H1 (cell line): Measurements from ENCODE around the gene NEDD4L. TPM values are rescaled to one million over a fixed set of nuclear protein-coding genes. Genes with fewer than 3 reads are reported as not detected.

Source experiments
- CTCF ChIA-PET: fragments of 300-600 bp; sonication (Branson Sonifier 250); formaldehyde crosslinking; loops from one replicate; lab custom pipeline; 2021; ENCODE audit not compliant: partially characterized antibody; lab: Charles Lee
- POLR2A ChIA-PET: fragments of 300-600 bp; sonication (Branson Sonifier 250); formaldehyde crosslinking; loops from one replicate; lab custom pipeline; 2021; ENCODE audit warnings: inconsistent platforms; ENCODE audit not compliant: partially characterized antibody; lab: Charles Lee
- DNase-seq, 2 experiments: peaks; one replicate each; pipeline versions ENCODE4 v3.0.0 to v3.0.0-alpha.2; 2010 to 2022; ENCODE audit warnings: low spot score in 2 of 2, low read depth in 1 of 2, mixed read lengths in 1 of 2
- FAIRE-seq: peaks from 2 replicates; lab custom pipeline; 2011; peaks lifted over from hg19 to GRCh38; lab: Jason Lieb, UNC
- H2AFZ ChIP-seq: 2 replicates; pipeline ENCODE4 v1.8.1; 2012; ENCODE audit warnings: low read length, inconsistent platforms
- H2AK5ac ChIP-seq: 2 replicates; pipeline ENCODE4 v1.6.1; 2013; ENCODE audit warnings: low read depth, low read length
- H2BK120ac ChIP-seq: replicated peaks from 2 replicates; pipeline ENCODE3; 2013; ENCODE audit warnings: low read depth, low read length, inconsistent platforms
- H2BK12ac ChIP-seq: 2 replicates; pipeline ENCODE4 v1.6.1; 2013; ENCODE audit warnings: low read depth, low read length
- H2BK15ac ChIP-seq: 2 replicates; pipeline ENCODE4 v1.6.1; 2013; ENCODE audit warnings: low read length
- H2BK20ac ChIP-seq: 2 replicates; pipeline ENCODE4 v1.6.1; 2013; ENCODE audit warnings: low read length
- H2BK5ac ChIP-seq: 2 replicates; pipeline ENCODE4 v1.6.1; 2013; ENCODE audit warnings: low read depth, low read length
- H3K14ac ChIP-seq: 2 replicates; pipeline ENCODE4 v1.6.1; 2013; ENCODE audit warnings: inconsistent platforms; ENCODE audit not compliant: insufficient read length
- H3K18ac ChIP-seq: 2 replicates; pipeline ENCODE4 v1.6.1; 2013; ENCODE audit warnings: low read length; ENCODE audit errors: extremely low read depth
- H3K23ac ChIP-seq: 2 replicates; pipeline ENCODE4 v1.6.1; 2013; ENCODE audit warnings: inconsistent platforms; ENCODE audit not compliant: insufficient read length
- H3K23me2 ChIP-seq: 2 replicates; pipeline ENCODE4 v1.6.1; 2013; ENCODE audit warnings: low read depth, low read length
- H3K27ac ChIP-seq: 2 replicates; pipeline ENCODE4 v1.6.1; 2011; ENCODE audit warnings: low read depth, low read length, inconsistent platforms
- H3K27me3 ChIP-seq, 4 experiments: replicated peaks in 1 of 4; 1 replicate in 1 of 4; 2 replicates in 3 of 4; pipeline versions ENCODE4 v1.6.1 to v1.8.1; 2011 to 2013; ENCODE audit warnings: low read length in 3 of 4, mild to moderate bottlenecking in 3 of 4, inconsistent platforms in 2 of 4, mixed read lengths in 2 of 4, moderate library complexity in 1 of 4; ENCODE audit not compliant: control insufficient read depth in 3 of 4, insufficient read depth in 3 of 4; ENCODE audit errors: extremely low read depth in 1 of 4
- H3K36me3 ChIP-seq, 4 experiments: 2 replicates each; pipeline versions ENCODE4 v1.6.1 to v1.8.1; 2011 to 2013; ENCODE audit warnings: mild to moderate bottlenecking in 4 of 4, low read length in 3 of 4, moderate library complexity in 2 of 4, control low read depth in 1 of 4, inconsistent platforms in 1 of 4; ENCODE audit not compliant: insufficient read depth in 4 of 4, control insufficient read depth in 2 of 4
- H3K4ac ChIP-seq: replicated peaks from 2 replicates; pipeline ENCODE3; 2013; ENCODE audit warnings: low read length, low read depth, mixed read lengths, inconsistent platforms; ENCODE audit not compliant: insufficient read length
- H3K4me1 ChIP-seq, 4 experiments: replicated peaks in 1 of 4; 1 replicate in 1 of 4; 2 replicates in 3 of 4; pipeline versions ENCODE4 v1.6.1 to v1.8.1; 2011 to 2013; ENCODE audit warnings: low read length in 3 of 4, inconsistent platforms in 2 of 4, mixed read lengths in 1 of 4; ENCODE audit not compliant: insufficient read depth in 4 of 4, control insufficient read depth in 3 of 4
- H3K4me2 ChIP-seq, 2 experiments: 2 replicates each; pipeline versions ENCODE4 v1.6.1 to v1.8.1; 2011 to 2013; ENCODE audit warnings: low read depth in 2 of 2, low read length in 2 of 2, control low read depth in 1 of 2, inconsistent platforms in 1 of 2, mild to moderate bottlenecking in 1 of 2; ENCODE audit not compliant: insufficient read depth in 1 of 2
- H3K4me3 ChIP-seq, 4 experiments: fragments of 200-600, 300-600 bp in 1 of 4; sonication (generic), shearing (Covaris generic), sonication (Bioruptor Twin) in 1 of 4; 2 replicates each; pipeline versions ENCODE4 v1.5.1 to v1.8.1; 2011 to 2016; ENCODE audit warnings: low read length in 4 of 4, low read depth in 3 of 4, control low read depth in 2 of 4, inconsistent platforms in 2 of 4, mild to moderate bottlenecking in 2 of 4, mixed read lengths in 1 of 4, moderate library complexity in 1 of 4; ENCODE audit not compliant: insufficient read depth in 2 of 4; ENCODE audit errors: extremely low read depth in 1 of 4
- H3K56ac ChIP-seq: replicated peaks from 2 replicates; pipeline ENCODE3; 2013; ENCODE audit warnings: low read depth, mild to moderate bottlenecking, mixed read lengths, low read length, inconsistent platforms; ENCODE audit not compliant: insufficient read length
- H3K79me1 ChIP-seq: 2 replicates; pipeline ENCODE4 v1.6.1; 2013; ENCODE audit warnings: low read depth, low read length, control low read depth
- H3K79me2 ChIP-seq, 2 experiments: 2 replicates each; pipeline versions ENCODE4 v1.6.1 to v1.8.1; 2012 to 2013; ENCODE audit warnings: low read length in 2 of 2, mild to moderate bottlenecking in 2 of 2, inconsistent platforms in 1 of 2; ENCODE audit not compliant: insufficient read depth in 2 of 2, control insufficient read depth in 1 of 2
- H3K9ac ChIP-seq, 4 experiments: replicated peaks in 1 of 4; 1 replicate in 1 of 4; 2 replicates in 3 of 4; pipeline versions ENCODE4 v1.6.1 to v1.8.1; 2011 to 2013; ENCODE audit warnings: low read depth in 3 of 4, low read length in 3 of 4, control low read depth in 2 of 4, mild to moderate bottlenecking in 2 of 4, moderate library complexity in 2 of 4, inconsistent platforms in 1 of 4; ENCODE audit errors: extremely low read depth in 1 of 4
- H3K9me3 ChIP-seq, 2 experiments: 2 replicates each; pipeline versions ENCODE4 v1.6.1 to v1.8.1; 2012 to 2013; ENCODE audit warnings: mild to moderate bottlenecking in 2 of 2, moderate library complexity in 2 of 2, control low read depth in 1 of 2, inconsistent platforms in 1 of 2, low read depth in 1 of 2, low read length in 1 of 2, mixed read lengths in 1 of 2; ENCODE audit not compliant: insufficient read depth in 2 of 2
- H4K20me1 ChIP-seq, 2 experiments: replicated peaks in 1 of 2; 2 replicates each; pipeline versions ENCODE3 to v1.8.1; 2011 to 2013; ENCODE audit warnings: inconsistent platforms in 2 of 2, low read length in 2 of 2, mild to moderate bottlenecking in 1 of 2; ENCODE audit not compliant: insufficient read depth in 2 of 2, control insufficient read depth in 1 of 2
- H4K5ac ChIP-seq: 2 replicates; pipeline ENCODE4 v1.6.1; 2013; ENCODE audit warnings: low read length, low read depth, mixed read lengths, inconsistent platforms; ENCODE audit not compliant: insufficient read length
- H4K8ac ChIP-seq: 2 replicates; pipeline ENCODE4 v1.8.0; 2013; ENCODE audit warnings: mild to moderate bottlenecking, moderate library complexity, low read length, inconsistent platforms; ENCODE audit not compliant: insufficient read depth; ENCODE audit errors: extremely low read depth
- H4K91ac ChIP-seq: replicated peaks from 2 replicates; pipeline ENCODE3; 2013; ENCODE audit warnings: low read length, mixed read lengths, inconsistent platforms; ENCODE audit not compliant: insufficient read length
- CEBPB ChIP-seq: IDR thresholded peaks from 2 replicates; pipeline ENCODE4 v1.6.1; 2012; ENCODE audit warnings: low read depth, low read length
- JUN ChIP-seq: IDR thresholded peaks from 2 replicates; pipeline ENCODE4 v1.6.1; 2011; ENCODE audit warnings: low read depth, mild to moderate bottlenecking, improper control_type of control experiment, low read length
- KDM4A ChIP-seq: IDR thresholded peaks from one replicate; pipeline ENCODE4 v1.7.1; 2012; ENCODE audit warnings: low read depth, mild to moderate bottlenecking, moderate library complexity, low read length, inconsistent platforms; ENCODE audit not compliant: severe bottlenecking
- RXRA ChIP-seq: IDR thresholded peaks from 2 replicates; pipeline ENCODE4 v1.6.1; 2011; ENCODE audit warnings: low read depth, mild to moderate bottlenecking, low read length, moderate library complexity; ENCODE audit not compliant: insufficient read depth
- SIN3A ChIP-seq, 2 experiments: IDR thresholded peaks in 1 of 2; conservative IDR thresholded peaks in 1 of 2; 2 replicates each; pipeline ENCODE4 v1.6.1; 2011 to 2012; ENCODE audit warnings: low read length in 2 of 2, improper control_type of control experiment in 1 of 2, low read depth in 1 of 2, mild to moderate bottlenecking in 1 of 2
- SIRT6 ChIP-seq: IDR thresholded peaks from one replicate; pipeline ENCODE4 v1.7.1; 2012; ENCODE audit warnings: low read length, inconsistent platforms
- SP2 ChIP-seq: IDR thresholded peaks from 2 replicates; pipeline ENCODE4 v1.6.1; 2012; ENCODE audit warnings: mild to moderate bottlenecking, low read length, inconsistent platforms
- TBP ChIP-seq: IDR thresholded peaks from 2 replicates; pipeline ENCODE4 v1.6.1; 2011; ENCODE audit warnings: low read depth, low read length, improper control_type of control experiment
- WGBS, 2 experiments: shearing (Covaris generic) in 1 of 2; methylation state at CpG; one replicate each; pipeline versions ENCODE4 v1.1.6 to v1.1.7; 2013 to 2015; ENCODE audit warnings: low lambda C conversion rate in 2 of 2, mixed read lengths in 2 of 2, inconsistent platforms in 1 of 2, low coverage in 1 of 2, missing lambda C conversion rate in 1 of 2; ENCODE audit not compliant: insufficient replicate concordance in 2 of 2, insufficient coverage in 1 of 2, insufficient read length in 1 of 2; ENCODE audit errors: extremely low coverage in 1 of 2, missing lambda C conversion rate in 1 of 2; 5-methylcytosine and 5-hydroxymethylcytosine counted together
- polyA plus RNA-seq, 7 experiments: library from polyadenylated mRNA; depleted of rRNA in 3 of 7; stranded (reverse) in 5 of 7; unstranded in 2 of 7; fragments of >200 nt in 5 of 7; fragments of 200-250 nt in 2 of 7; gene quantifications; 1 replicate in 5 of 7; 2 replicates in 1 of 7; 4 replicates in 1 of 7; pipeline versions ENCODE4 v1.2.1 to v1.2.3, GENCODE V29; 2011 to 2013; ENCODE audit warnings: missing spikeins in 2 of 7, mixed read lengths in 2 of 7
- total RNA-seq: library from RNA; stranded (reverse); fragmentation: NEBNext Ultra II Directional; extraction: Animal tissue kit (Norgen Biotek cat#: 25700); gene quantifications from 2 replicates; pipeline ENCODE4 v1.2.1, GENCODE V29; 2021
- TF ChIP-seq, protein P1 (sequence below), 3 experiments: IDR thresholded peaks; 1 replicate in 2 of 3; 2 replicates in 1 of 3; pipeline versions ENCODE4 v1.5.1 to v1.6.1; 2011; ENCODE audit warnings: low read length in 3 of 3, mild to moderate bottlenecking in 3 of 3, inconsistent platforms in 2 of 3, low read depth in 1 of 3, moderate library complexity in 1 of 3; ENCODE audit not compliant: insufficient read depth in 1 of 3; ENCODE audit errors: control extremely low read depth in 1 of 3
- TF ChIP-seq, protein P2 (sequence below): IDR thresholded peaks from 2 replicates; pipeline ENCODE4 v1.6.1; 2012; ENCODE audit warnings: low read length, inconsistent platforms

The NEDD4L gene
- total and polyA plus RNA-seq, 2 of the 8 experiments (the other 6 are each of a cell fraction or from before 2014, with no cell fraction given): 37.3 to 69.8 TPM

DNA sequence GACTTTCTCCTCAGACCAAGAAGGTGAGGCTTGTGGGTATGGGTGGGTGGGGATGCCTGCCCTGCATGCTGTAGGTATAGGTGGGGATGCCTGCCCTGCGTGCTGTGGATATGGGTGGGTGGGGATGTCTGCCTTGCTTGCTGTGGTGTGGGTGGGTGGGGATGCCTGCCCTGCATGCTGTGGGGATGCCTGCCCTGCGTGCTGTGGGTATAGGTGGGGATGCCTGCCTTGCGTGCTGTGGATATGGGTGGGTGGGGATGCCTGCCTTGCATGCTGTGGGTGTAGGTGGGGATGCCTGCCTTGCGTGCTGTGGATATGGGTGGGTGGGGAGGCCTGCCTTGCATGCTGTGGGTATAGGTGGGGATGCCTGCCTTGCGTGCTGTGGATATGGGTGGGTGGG is 278.4 kb downstream of the NEDD4L start:
- H4K8ac ChIP-seq: no peak overlapping the region
- no peak overlapping the region for H4K5ac ChIP-seq
- H4K20me1 ChIP-seq: peaks cover 1 to 2% of the 10 kb centered on the region in 2 experiments
- ChIA-PET POLR2A (no interaction called here), CTCF (interaction anchor here (0.8 to 1.7 kb wide), 12 partner anchors 9 to 333 kb away, joined by 3 to 12 read pairs (median 4); no protein-coding TSS in a partner anchor)
- H3K27ac ChIP-seq: no peak overlapping the region
- H2BK120ac ChIP-seq: no peak overlapping the region
- no peaks in the 10 kb centered on the region for H3K23me2 ChIP-seq
- H3K79me1 ChIP-seq: no peaks in the 10 kb centered on the region; the same call in 1 of the 2 replicates
- H2AFZ ChIP-seq: no peak overlapping the region
- WGBS, 2 experiments: 87% methylated on average over 5 of the region's 5 CpGs; no CpG with 5 or more reads in 1 of the 2 experiments
- no peak overlapping the region for H3K9ac ChIP-seq
- no peak overlapping the region for H3K4me2 ChIP-seq
- no peaks in the 10 kb centered on the region for H3K9me3 ChIP-seq
- no peak overlapping the region for H3K4ac ChIP-seq
- H3K14ac ChIP-seq: no peak overlapping the region
- no peak overlapping the region for H3K23ac ChIP-seq
- H3K4me3 ChIP-seq: no peak overlapping the region
- no peak overlapping the region for H2BK20ac ChIP-seq
- H2AK5ac ChIP-seq: no peak overlapping the region
- no peak overlapping the region for H4K91ac ChIP-seq
- H2BK12ac ChIP-seq: no peak overlapping the region
- no peaks in the 10 kb centered on the region for H3K4me1 ChIP-seq
- H3K56ac ChIP-seq: no peak overlapping the region
- DNase-seq: no peak
- H3K18ac ChIP-seq: no peak overlapping the region
- H3K27me3 ChIP-seq: no peaks in the 10 kb centered on the region
- no peak overlapping the region for H2BK5ac ChIP-seq
- no peak for FAIRE-seq
- no peaks in the 10 kb centered on the region for H3K79me2 ChIP-seq
- peaks cover 0 to 13% (median 4%) of the 10 kb centered on the region in 4 experiments; a peak in 4 of 8 replicates for H3K36me3 ChIP-seq
- H2BK15ac ChIP-seq: no peak overlapping the region
- TF ChIP-seq, protein P1, sequence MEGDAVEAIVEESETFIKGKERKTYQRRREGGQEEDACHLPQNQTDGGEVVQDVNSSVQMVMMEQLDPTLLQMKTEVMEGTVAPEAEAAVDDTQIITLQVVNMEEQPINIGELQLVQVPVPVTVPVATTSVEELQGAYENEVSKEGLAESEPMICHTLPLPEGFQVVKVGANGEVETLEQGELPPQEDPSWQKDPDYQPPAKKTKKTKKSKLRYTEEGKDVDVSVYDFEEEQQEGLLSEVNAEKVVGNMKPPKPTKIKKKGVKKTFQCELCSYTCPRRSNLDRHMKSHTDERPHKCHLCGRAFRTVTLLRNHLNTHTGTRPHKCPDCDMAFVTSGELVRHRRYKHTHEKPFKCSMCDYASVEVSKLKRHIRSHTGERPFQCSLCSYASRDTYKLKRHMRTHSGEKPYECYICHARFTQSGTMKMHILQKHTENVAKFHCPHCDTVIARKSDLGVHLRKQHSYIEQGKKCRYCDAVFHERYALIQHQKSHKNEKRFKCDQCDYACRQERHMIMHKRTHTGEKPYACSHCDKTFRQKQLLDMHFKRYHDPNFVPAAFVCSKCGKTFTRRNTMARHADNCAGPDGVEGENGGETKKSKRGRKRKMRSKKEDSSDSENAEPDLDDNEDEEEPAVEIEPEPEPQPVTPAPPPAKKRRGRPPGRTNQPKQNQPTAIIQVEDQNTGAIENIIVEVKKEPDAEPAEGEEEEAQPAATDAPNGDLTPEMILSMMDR (IDR thresholded peaks at IDR 0.05; ENCODE audit: control extremely low read depth in 1 of 3, insufficient read depth in 1 of 3, low read depth in 1 of 3, low read length in 3 of 3): no peak
- TF ChIP-seq SP2 (no peak), CEBPB (no peak), TBP (no peak), JUN (no peak), SIRT6 (no peak), SIN3A (conservative IDR thresholded peaks at IDR 0.05 in 1 of 2, IDR thresholded peaks at IDR 0.05 in 1 of 2; ENCODE audit: low read depth in 1 of 2, low read length in 2 of 2) (no peak), RXRA (no peak), KDM4A (no peak)
- TF ChIP-seq, protein P2, sequence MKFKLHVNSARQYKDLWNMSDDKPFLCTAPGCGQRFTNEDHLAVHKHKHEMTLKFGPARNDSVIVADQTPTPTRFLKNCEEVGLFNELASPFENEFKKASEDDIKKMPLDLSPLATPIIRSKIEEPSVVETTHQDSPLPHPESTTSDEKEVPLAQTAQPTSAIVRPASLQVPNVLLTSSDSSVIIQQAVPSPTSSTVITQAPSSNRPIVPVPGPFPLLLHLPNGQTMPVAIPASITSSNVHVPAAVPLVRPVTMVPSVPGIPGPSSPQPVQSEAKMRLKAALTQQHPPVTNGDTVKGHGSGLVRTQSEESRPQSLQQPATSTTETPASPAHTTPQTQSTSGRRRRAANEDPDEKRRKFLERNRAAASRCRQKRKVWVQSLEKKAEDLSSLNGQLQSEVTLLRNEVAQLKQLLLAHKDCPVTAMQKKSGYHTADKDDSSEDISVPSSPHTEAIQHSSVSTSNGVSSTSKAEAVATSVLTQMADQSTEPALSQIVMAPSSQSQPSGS: no peak
